HL-60 (cell line): ENCODE measurements around the gene LCN15.

Source experiments
- DNase-seq, 2 experiments: peaks; one replicate each; pipeline ENCODE4 v3.0.0-alpha.2; 2010 to 2020; ENCODE audit warnings: low read depth in 1 of 2, low spot score in 1 of 2
- H3K27ac ChIP-seq: fragments of 250-450 bp; sonication (Bioruptor Pico); replicated peaks from 2 replicates; pipeline ENCODE4 v1.5.1; 2020; ENCODE audit warnings: mild to moderate bottlenecking, moderate library complexity
- H3K27me3 ChIP-seq: fragments of 250-450 bp; sonication (Bioruptor Pico); 2 replicates; pipeline ENCODE4 v1.5.1; 2021; ENCODE audit warnings: mild to moderate bottlenecking, moderate library complexity; ENCODE audit not compliant: insufficient read depth, poor library complexity, severe bottlenecking
- H3K4me3 ChIP-seq: replicated peaks from 2 replicates; pipeline ENCODE4 v1.5.1; 2011; ENCODE audit warnings: mild to moderate bottlenecking, control low read depth, low read length; ENCODE audit not compliant: insufficient read depth
- GABPA ChIP-seq: IDR thresholded peaks from 2 replicates; pipeline ENCODE4 v1.6.1; 2012; ENCODE audit warnings: low read depth
- POLR2AphosphoS5 ChIP-seq: IDR thresholded peaks from 2 replicates; pipeline ENCODE4 v1.6.1; 2012; ENCODE audit warnings: low read depth
- REST ChIP-seq: IDR thresholded peaks from 2 replicates; pipeline ENCODE4 v1.6.1; 2012; ENCODE audit warnings: low read depth; ENCODE audit not compliant: insufficient replicate concordance
- SPI1 ChIP-seq: IDR thresholded peaks from 2 replicates; pipeline ENCODE4 v1.6.1; 2012; ENCODE audit warnings: low read depth, mild to moderate bottlenecking, borderline replicate concordance
- TF ChIP-seq, protein P1 (sequence below): IDR thresholded peaks from one replicate; pipeline ENCODE4 v1.5.1; 2011; ENCODE audit warnings: low read length, control low read depth, inconsistent platforms; ENCODE audit not compliant: insufficient read depth

The LCN15 gene

DNA sequence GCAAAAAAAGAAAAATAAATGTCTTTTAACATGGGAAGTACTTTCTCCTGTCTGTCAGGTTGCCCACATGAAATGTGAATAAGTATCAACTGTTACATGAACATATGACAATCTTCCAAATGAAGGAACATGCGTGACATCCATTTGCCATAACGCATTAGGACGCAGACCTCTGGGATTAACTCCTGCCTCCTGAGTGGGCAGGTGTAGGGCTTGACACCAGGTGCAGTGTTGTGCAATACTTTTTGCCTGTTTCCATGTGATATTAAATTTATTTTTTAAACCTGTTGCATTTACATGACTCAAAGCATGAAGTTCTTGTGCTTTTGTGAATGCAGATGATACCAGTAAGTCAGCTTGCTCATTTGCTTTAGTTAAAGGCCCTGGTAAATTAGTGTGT is 18.1 kb upstream of the LCN15 start:
- TF ChIP-seq POLR2AphosphoS5 (no peak), SPI1 (no peak), REST (no peak), GABPA (no peak)
- TF ChIP-seq, protein P1, sequence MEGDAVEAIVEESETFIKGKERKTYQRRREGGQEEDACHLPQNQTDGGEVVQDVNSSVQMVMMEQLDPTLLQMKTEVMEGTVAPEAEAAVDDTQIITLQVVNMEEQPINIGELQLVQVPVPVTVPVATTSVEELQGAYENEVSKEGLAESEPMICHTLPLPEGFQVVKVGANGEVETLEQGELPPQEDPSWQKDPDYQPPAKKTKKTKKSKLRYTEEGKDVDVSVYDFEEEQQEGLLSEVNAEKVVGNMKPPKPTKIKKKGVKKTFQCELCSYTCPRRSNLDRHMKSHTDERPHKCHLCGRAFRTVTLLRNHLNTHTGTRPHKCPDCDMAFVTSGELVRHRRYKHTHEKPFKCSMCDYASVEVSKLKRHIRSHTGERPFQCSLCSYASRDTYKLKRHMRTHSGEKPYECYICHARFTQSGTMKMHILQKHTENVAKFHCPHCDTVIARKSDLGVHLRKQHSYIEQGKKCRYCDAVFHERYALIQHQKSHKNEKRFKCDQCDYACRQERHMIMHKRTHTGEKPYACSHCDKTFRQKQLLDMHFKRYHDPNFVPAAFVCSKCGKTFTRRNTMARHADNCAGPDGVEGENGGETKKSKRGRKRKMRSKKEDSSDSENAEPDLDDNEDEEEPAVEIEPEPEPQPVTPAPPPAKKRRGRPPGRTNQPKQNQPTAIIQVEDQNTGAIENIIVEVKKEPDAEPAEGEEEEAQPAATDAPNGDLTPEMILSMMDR, result no peak
- no peak overlapping the region for H3K27ac ChIP-seq
- H3K4me3 ChIP-seq, result no peak overlapping the region
- no peaks in the 10 kb centered on the region for H3K27me3 ChIP-seq
- no peak for DNase-seq

- H3K27ac ChIP-seq, result no peak overlapping the region
- TF ChIP-seq GABPA (no peak), POLR2AphosphoS5 (no peak), SPI1 (no peak), REST (no peak)
- TF ChIP-seq, protein P1, result no peak
- H3K27me3 ChIP-seq, result no peaks in the 10 kb centered on the region
- no peak for DNase-seq
- no peak overlapping the region for H3K4me3 ChIP-seq
Observed at GRCh38 chr9:136779808-136780207, 15.5 kb upstream of the LCN15 start.

GRCh38 chr9:136777359-136777758 is 13.0 kb upstream of the LCN15 start:
- TF ChIP-seq SPI1 (no peak), GABPA (no peak), POLR2AphosphoS5 (no peak), REST (no peak)
- TF ChIP-seq, protein P1, result no peak
- no peak for DNase-seq
- no peak overlapping the region for H3K4me3 ChIP-seq
- H3K27ac ChIP-seq, result no peak overlapping the region
- H3K27me3 ChIP-seq, result no peaks in the 10 kb centered on the region
